Thyroid gland (tissue), 4 donors: ENCODE data around the gene LRMDA.

Experiments used
- CTCF ChIP-seq, 6 experiments: fragments of 200-600 bp in 3 of 6; fragments of 450-650 bp in 3 of 6; sonication (generic) in 3 of 6; IDR thresholded peaks; one replicate each; pipeline ENCODE4 v1.5.1; 2016 to 2019; ENCODE audit warnings: antibody characterized with exemption in 6 of 6, mild to moderate bottlenecking in 2 of 6, inconsistent platforms in 1 of 6, moderate library complexity in 1 of 6
- POLR2A ChIP-seq, 2 donors: fragments of 450-650 bp; IDR thresholded peaks; one replicate each; pipeline ENCODE4 v1.6.1; 2017; ENCODE audit warnings: antibody characterized with exemption in 2 of 2, mild to moderate bottlenecking in 2 of 2, moderate library complexity in 1 of 2

DNA sequence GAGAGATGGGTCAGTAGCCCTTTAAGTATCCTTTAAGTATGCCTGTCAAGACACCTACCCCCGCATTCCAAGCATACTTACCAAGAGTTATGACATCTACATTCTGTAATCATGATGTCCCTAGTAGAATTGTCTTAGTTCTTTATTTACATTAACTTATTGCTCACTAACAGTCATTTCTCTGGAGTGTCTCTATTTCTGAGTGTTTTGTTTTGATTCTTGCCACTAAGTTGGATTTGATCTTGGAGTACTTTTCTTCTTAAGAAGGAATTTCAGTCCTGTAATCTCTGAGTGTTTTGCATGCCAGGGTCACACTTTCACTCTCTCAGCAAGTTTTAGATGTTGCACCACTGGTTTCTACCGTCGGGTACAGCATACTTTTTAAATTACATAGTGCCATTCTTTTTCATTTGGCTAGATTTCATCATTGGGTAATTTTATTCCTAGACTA lies 1152.3 kb downstream of the LRMDA start:
- TF ChIP-seq CTCF (IDR thresholded peaks at IDR 0.05): no peak
- no peak for TF ChIP-seq POLR2A (IDR thresholded peaks at IDR 0.05)
